K562 (cell line): ENCODE results near the gene NBR1. TPM values are rescaled to one million over a fixed set of nuclear protein-coding genes. Genes with fewer than 3 reads are reported as not detected.

ENCODE experiments used
- ATAC-seq: fragments of 200-7000 bp; cut with Tn5 transposase; 3 replicates; pipeline ENCODE4 v1.9.1; 2020; ENCODE audit warnings: moderate library complexity
- BruUV-seq: library from RNA; stranded (reverse); fragments of 400-500 nt; replicated peaks from 2 replicates; lab custom pipeline; 2021; lab: Mats Ljungman, UMichigan
- CTCF ChIA-PET: fragments of 300-600 bp; formaldehyde crosslinking; extraction: SDS; loops from one replicate; lab custom pipeline; 2021; ENCODE audit warnings: low intra/inter-chr PET ratio; lab: Yijun Ruan, JAX
- POLR2A ChIA-PET: fragments of 300-600, 350-650 bp; sonication (Branson Sonifier 250); formaldehyde crosslinking; extraction: SDS; loops from one replicate; lab custom pipeline; 2021; ENCODE audit warnings: antibody characterized with exemption, inconsistent platforms; lab: Yijun Ruan, JAX
- DNase-seq, 4 experiments: peaks; one replicate each; pipeline versions ENCODE4 v3.0.0 to v3.0.0-alpha.2; 2011 to 2018; ENCODE audit warnings: low spot score in 3 of 4, mixed read lengths in 3 of 4; ENCODE audit errors: extremely low read depth in 1 of 4
- FAIRE-seq: peaks from 2 replicates; lab custom pipeline; 2011; peaks lifted over from hg19 to GRCh38; lab: Jason Lieb, UNC
- H2AFZ ChIP-seq: 2 replicates; pipeline ENCODE4 v1.6.0; 2011; ENCODE audit warnings: low read depth, low read length, control low read depth, inconsistent platforms
- H3K27ac ChIP-seq: fragments of 200-600 bp; 3 replicates; pipeline ENCODE4 v1.8.0; 2011; ENCODE audit warnings: low read depth, mild to moderate bottlenecking, control low read depth, inconsistent platforms, low read length, moderate library complexity, mixed read lengths; ENCODE audit errors: extremely low read depth
- H3K27me3 ChIP-seq, 2 experiments: fragments of 300-600 bp in 1 of 2; 2 replicates in 1 of 2; 3 replicates in 1 of 2; pipeline versions ENCODE4 v1.6.0 to v1.8.0; 2011; ENCODE audit warnings: inconsistent platforms in 2 of 2, low read length in 2 of 2, mild to moderate bottlenecking in 1 of 2, mixed read lengths in 1 of 2, moderate library complexity in 1 of 2; ENCODE audit not compliant: control insufficient read depth in 2 of 2, insufficient read depth in 2 of 2
- H3K36me3 ChIP-seq: fragments of 300-600 bp; 3 replicates; pipeline ENCODE4 v1.8.0; 2011; ENCODE audit warnings: mild to moderate bottlenecking, low read length, inconsistent platforms; ENCODE audit not compliant: control insufficient read depth, insufficient read depth
- H3K4me1 ChIP-seq, 2 experiments: fragments of 200-600 bp in 1 of 2; replicated peaks in 1 of 2; 2 replicates in 1 of 2; 3 replicates in 1 of 2; pipeline versions ENCODE4 v1.5.1 to v1.8.0; 2011; ENCODE audit warnings: inconsistent platforms in 2 of 2, low read length in 2 of 2, mild to moderate bottlenecking in 1 of 2, mixed read lengths in 1 of 2, moderate library complexity in 1 of 2; ENCODE audit not compliant: control insufficient read depth in 2 of 2, insufficient read depth in 2 of 2
- H3K4me2 ChIP-seq: 2 replicates; pipeline ENCODE4 v1.6.1; 2011; ENCODE audit warnings: low read length, control low read depth, inconsistent platforms, mixed read lengths; ENCODE audit not compliant: insufficient read depth
- H3K4me3 ChIP-seq: fragments of 200-600 bp; sonication (generic), shearing (Covaris generic); 2 replicates; pipeline ENCODE4 v1.5.1; 2016; ENCODE audit warnings: control low read depth, inconsistent platforms
- H3K79me2 ChIP-seq: fragments of 200-600 bp; 3 replicates; pipeline ENCODE4 v1.8.0; 2011; ENCODE audit warnings: low read length, inconsistent platforms; ENCODE audit not compliant: control insufficient read depth, insufficient read depth
- H3K9ac ChIP-seq, 2 experiments: 2 replicates each; pipeline versions ENCODE4 v1.6.0 to v1.6.1; 2011; ENCODE audit warnings: low read depth in 2 of 2, low read length in 2 of 2, control low read depth in 1 of 2, inconsistent platforms in 1 of 2, mild to moderate bottlenecking in 1 of 2, mixed read lengths in 1 of 2; ENCODE audit not compliant: insufficient read depth in 1 of 2
- H3K9me1 ChIP-seq: one replicate; pipeline ENCODE4 v1.6.0; 2011; ENCODE audit warnings: inconsistent platforms, mild to moderate bottlenecking, low read length, moderate library complexity; ENCODE audit not compliant: control insufficient read depth, insufficient read depth
- H3K9me3 ChIP-seq: replicated peaks from 2 replicates; pipeline ENCODE4 v1.5.1; 2011; ENCODE audit warnings: low read depth, low read length, inconsistent platforms; ENCODE audit not compliant: control insufficient read depth, insufficient read depth
- H4K20me1 ChIP-seq: replicated peaks from 2 replicates; pipeline ENCODE4 v1.6.1; 2011; ENCODE audit warnings: low read length, inconsistent platforms, mixed read lengths; ENCODE audit not compliant: control insufficient read depth, insufficient read depth
- E2F5 ChIP-seq: sonication (generic); formaldehyde crosslinking; IDR thresholded peaks from 2 replicates; pipeline ENCODE4 v1.8.0; 2022; ENCODE audit warnings: mild to moderate bottlenecking, missing genetic modification reagents
- ELF4 ChIP-seq: fragments of 450-650 bp; formaldehyde crosslinking; IDR thresholded peaks from 2 replicates; pipeline ENCODE4 v1.4.0; 2022; ENCODE audit warnings: missing genetic modification characterization
- GATAD2A ChIP-seq: fragments of 450-650 bp; IDR thresholded peaks from 2 replicates; pipeline ENCODE4 v1.6.1; 2017
- MTF1 ChIP-seq: fragments of 250-450 bp; sonication (Bioruptor Pico); IDR thresholded peaks from 2 replicates; pipeline ENCODE4 v1.9.0; 2021; ENCODE audit warnings: moderate library complexity, mild to moderate bottlenecking, inconsistent platforms, borderline replicate concordance
- SIN3A ChIP-seq, 2 experiments: fragments of 150-350 bp in 1 of 2; IDR thresholded peaks; 2 replicates each; pipeline ENCODE4 v1.6.1; 2011 to 2016; ENCODE audit warnings: borderline replicate concordance in 2 of 2, low read depth in 2 of 2, low read length in 2 of 2, mild to moderate bottlenecking in 2 of 2, moderate library complexity in 2 of 2; ENCODE audit not compliant: control insufficient read depth in 1 of 2
- SNIP1 ChIP-seq: fragments of 450-650 bp; IDR thresholded peaks from 2 replicates; pipeline ENCODE4 v1.7.1; 2017; ENCODE audit warnings: low read depth, mild to moderate bottlenecking
- TCF3 ChIP-seq: sonication (generic); formaldehyde crosslinking; IDR thresholded peaks from 2 replicates; pipeline ENCODE4 v1.4.0; 2020; ENCODE audit warnings: mild to moderate bottlenecking, missing genetic modification reagents
- ZNF239 ChIP-seq: fragments of 250-450 bp; sonication (Bioruptor Pico); IDR thresholded peaks from 2 replicates; pipeline ENCODE4 v1.4.0; 2020; ENCODE audit warnings: mild to moderate bottlenecking
- ZNF444 ChIP-seq: fragments of 250-450 bp; sonication (Bioruptor Pico); IDR thresholded peaks from 2 replicates; pipeline ENCODE4 v1.4.0; 2020; ENCODE audit warnings: mild to moderate bottlenecking, moderate library complexity
- whole genome bisulfite sequencing: fragments of 100-300 bp; shearing (Covaris generic); methylation state at CpG from one replicate; pipeline ENCODE4 v1.1.6; 2016; ENCODE audit warnings: low coverage, mixed read lengths; ENCODE audit not compliant: insufficient coverage; ENCODE audit errors: missing lambda C conversion rate; 5-methylcytosine and 5-hydroxymethylcytosine counted together
- in situ Hi-C: fragments of 300-500 bp; cut with MboI; formaldehyde crosslinking; loops from 4 replicates; pipeline ENCODE4 v1.15.0; 2018; ENCODE audit warnings: inconsistent platforms, mixed read lengths
- intact Hi-C: fragments of 100-400 bp; cut with micrococcal nuclease; formaldehyde crosslinking; loops from 2 replicates; pipeline ENCODE4 v1.14.2; 2022
- polyA plus RNA-seq, 8 experiments: library from polyadenylated mRNA; depleted of rRNA in 4 of 8; stranded (reverse) in 5 of 8; unstranded in 3 of 8; fragments of >200 nt; fragmentation: Nextera tagmentation in 2 of 8; fragmentation: Illumina TruSeq in 1 of 8; extraction: Ambion mirVana in 2 of 8; extraction: Trizol in 1 of 8; gene quantifications; 2 replicates each; pipeline versions ENCODE4 v1.2.1 to v1.2.3, GENCODE V29; 2011 to 2014; ENCODE audit warnings: inconsistent platforms in 1 of 8, missing spikeins in 1 of 8
- total RNA-seq, 7 experiments: library from RNA; depleted of rRNA in 6 of 7; stranded (reverse); fragments of >200 nt in 6 of 7; fragmentation: Illumina TruSeq in 2 of 7; extraction: Trizol in 2 of 7; gene quantifications; 2 replicates each; pipeline versions ENCODE4 v1.2.1 to v1.2.3, GENCODE V29; 2011 to 2021; ENCODE audit warnings: low replicate concordance in 1 of 7

The NBR1 gene
- total and polyA plus RNA-seq, 9 of the 15 experiments (the other 6 are each of a cell fraction or from before 2014, with no cell fraction given), result 4.2 to 70.1 (median 39.9) TPM

- H3K4me2 ChIP-seq, result no peak overlapping the region
- no peak for ATAC-seq
- H2AFZ ChIP-seq, result no peak overlapping the region
- no peaks in the 10 kb centered on the region for H3K79me2 ChIP-seq
- no peak overlapping the region for H3K27ac ChIP-seq
- no peak for TF ChIP-seq ELF4 (CRISPR knock-in tag)
- TF ChIP-seq SIN3A (IDR thresholded peaks at IDR 0.05; ENCODE audit: borderline replicate concordance in 2 of 2, control insufficient read depth in 1 of 2, low read depth in 2 of 2, low read length in 2 of 2), result no peak
- TF ChIP-seq GATAD2A, result no peak
- TF ChIP-seq TCF3 (CRISPR knock-in tag), result no peak
- no peak for TF ChIP-seq ZNF239 (CRISPR knock-in tag)
- TF ChIP-seq SNIP1, result no peak
- TF ChIP-seq E2F5 (CRISPR knock-in tag), result no peak
- no peak for TF ChIP-seq MTF1 (CRISPR knock-in tag)
- TF ChIP-seq ZNF444 (CRISPR knock-in tag), result no peak
- H3K27me3 ChIP-seq, result 0 out of 5 replicates have a peak, but pooled peaks cover 0 to 6% of the 10 kb centered on the region in 2 experiments
- ChIA-PET CTCF (interaction anchor here (0.5 kb wide), 1 partner anchor 89 kb away, joined by 3 read pairs; no protein-coding TSS in a partner anchor), POLR2A (interaction anchor here (1.1 to 7.6 kb wide), 2 partner anchors 20 to 97 kb away, joined by 6 to 89 read pairs; no protein-coding TSS in a partner anchor)
- no peaks in the 10 kb centered on the region for H3K9me3 ChIP-seq
- no peak overlapping the region for H3K9ac ChIP-seq
- 0 out of 5 replicates have a peak, but pooled peaks cover 3 to 5% of the 10 kb centered on the region in 2 experiments for H3K4me1 ChIP-seq
- no peaks in the 10 kb centered on the region for H4K20me1 ChIP-seq
- H3K36me3 ChIP-seq, result no peaks in the 10 kb centered on the region
- BruUV-seq, result no TSS peak
- 40% methylated on average over 7 of the region's 8 CpGs for WGBS
- intact Hi-C loops, result no loop called here
- DNase-seq, result no peak
- no peaks in the 10 kb centered on the region for H3K9me1 ChIP-seq
- H3K4me3 ChIP-seq, result no peak overlapping the region
- in situ Hi-C loops, result loop anchor here (5.0 kb wide), 1 partner anchor 97 kb away; no protein-coding TSS in a partner anchor
- FAIRE-seq, result no peak
Observed at GRCh38 chr17:43219746-43220380, 48.8 kb downstream of the NBR1 start.
